Measurements from ENCODE around the gene CDH11. TPM values are rescaled to one million over a fixed set of nuclear protein-coding genes. Genes with fewer than 3 reads are reported as not detected.

Gene CDH11
- total RNA-seq, 1 donor from 2014 or later, result 22.9 TPM

DNA sequence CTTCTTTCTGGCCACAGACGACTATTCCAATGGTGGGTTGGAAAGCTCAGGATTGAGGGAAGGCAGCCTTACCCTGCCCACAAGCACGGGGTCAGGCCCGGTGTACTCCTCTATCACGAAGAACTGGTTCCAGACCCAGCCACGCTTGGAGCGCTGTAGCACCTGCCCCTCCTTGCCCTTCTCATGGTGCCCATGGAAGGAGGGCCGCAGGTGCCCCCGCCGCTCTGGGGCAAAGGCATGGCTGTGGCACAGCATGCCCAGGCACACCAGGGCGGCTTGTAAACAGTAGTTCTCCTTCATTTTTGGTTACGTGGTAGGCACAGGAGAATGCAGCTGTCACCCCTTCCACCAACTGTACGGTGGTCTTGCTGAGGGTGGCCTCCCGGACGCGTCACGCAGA is 117.3 kb downstream of the CDH11 start:
- TF ChIP-seq, protein P1, sequence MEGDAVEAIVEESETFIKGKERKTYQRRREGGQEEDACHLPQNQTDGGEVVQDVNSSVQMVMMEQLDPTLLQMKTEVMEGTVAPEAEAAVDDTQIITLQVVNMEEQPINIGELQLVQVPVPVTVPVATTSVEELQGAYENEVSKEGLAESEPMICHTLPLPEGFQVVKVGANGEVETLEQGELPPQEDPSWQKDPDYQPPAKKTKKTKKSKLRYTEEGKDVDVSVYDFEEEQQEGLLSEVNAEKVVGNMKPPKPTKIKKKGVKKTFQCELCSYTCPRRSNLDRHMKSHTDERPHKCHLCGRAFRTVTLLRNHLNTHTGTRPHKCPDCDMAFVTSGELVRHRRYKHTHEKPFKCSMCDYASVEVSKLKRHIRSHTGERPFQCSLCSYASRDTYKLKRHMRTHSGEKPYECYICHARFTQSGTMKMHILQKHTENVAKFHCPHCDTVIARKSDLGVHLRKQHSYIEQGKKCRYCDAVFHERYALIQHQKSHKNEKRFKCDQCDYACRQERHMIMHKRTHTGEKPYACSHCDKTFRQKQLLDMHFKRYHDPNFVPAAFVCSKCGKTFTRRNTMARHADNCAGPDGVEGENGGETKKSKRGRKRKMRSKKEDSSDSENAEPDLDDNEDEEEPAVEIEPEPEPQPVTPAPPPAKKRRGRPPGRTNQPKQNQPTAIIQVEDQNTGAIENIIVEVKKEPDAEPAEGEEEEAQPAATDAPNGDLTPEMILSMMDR (conservative IDR thresholded peaks at IDR 0.05; ENCODE audit: low read depth, low read length), result no peak
- no peak overlapping the region for H3K4me3 ChIP-seq (ENCODE audit: low read depth, low read length)
- no peak for DNase-seq (ENCODE audit: low read depth)

DNA sequence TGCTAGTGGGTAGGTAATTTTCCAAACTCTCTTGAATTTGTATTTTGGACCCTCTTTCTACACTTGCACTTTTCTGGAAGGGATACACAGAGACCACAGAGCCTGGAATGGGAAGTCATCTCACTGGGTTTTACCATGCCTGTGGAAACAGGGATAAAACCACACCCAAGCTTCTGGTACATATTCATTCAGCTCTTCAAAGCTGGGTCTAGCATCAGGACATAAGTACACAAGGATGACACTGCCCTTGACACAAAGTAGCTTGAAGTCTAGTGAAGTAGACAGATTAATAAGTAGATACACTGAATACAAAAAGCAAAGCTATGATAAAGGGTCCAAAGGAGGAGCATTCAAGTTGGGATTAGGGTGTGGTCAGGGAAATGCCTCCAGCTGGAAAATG is 118.2 kb downstream of the CDH11 start:
- TF ChIP-seq, protein P1 (conservative IDR thresholded peaks at IDR 0.05; ENCODE audit: low read depth, low read length), result no peak
- no peak overlapping the region for H3K4me3 ChIP-seq (ENCODE audit: low read depth, low read length)
- DNase-seq (ENCODE audit: low read depth), result no peak

DNA sequence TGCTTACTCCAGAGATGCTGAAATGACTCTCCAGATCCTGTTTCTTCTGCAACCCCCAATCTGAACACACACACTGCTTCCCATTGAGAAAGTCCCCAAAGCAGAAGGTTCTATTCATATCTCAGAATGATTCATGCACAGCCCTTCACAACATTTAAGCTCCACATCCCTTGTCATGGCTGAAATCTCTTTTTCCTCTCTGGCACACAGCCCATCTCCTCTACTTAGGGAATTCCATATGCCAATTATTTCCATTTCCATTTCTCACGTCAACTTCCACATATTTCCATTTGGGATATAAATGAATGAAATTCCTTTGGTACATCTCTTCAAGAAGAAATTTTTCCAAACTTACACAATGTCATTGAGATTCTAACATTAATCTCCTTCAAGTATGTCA is 119.6 kb downstream of the CDH11 start:
- H3K4me3 ChIP-seq (ENCODE audit: low read depth, low read length), result no peak overlapping the region
- TF ChIP-seq, protein P1 (conservative IDR thresholded peaks at IDR 0.05; ENCODE audit: low read depth, low read length), result no peak
- DNase-seq (ENCODE audit: low read depth), result no peak

DNA sequence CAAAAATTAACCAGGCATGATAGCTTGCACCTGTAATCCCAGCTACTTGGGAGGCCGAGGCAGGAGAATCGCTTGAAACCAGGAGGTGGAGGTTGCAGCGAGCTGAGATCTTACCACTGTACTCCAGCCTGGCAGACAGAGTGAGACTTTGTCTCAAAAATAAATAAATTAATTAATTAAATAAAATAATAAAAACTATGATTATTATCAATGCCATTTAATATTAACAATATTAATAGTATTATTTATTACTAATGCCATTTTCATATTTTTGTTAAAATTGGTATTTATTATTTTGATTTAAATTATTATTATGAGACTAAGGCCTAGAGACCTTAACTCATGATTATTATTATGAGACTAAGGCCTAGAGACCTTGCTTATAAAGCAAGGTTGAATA is 121.2 kb downstream of the CDH11 start:
- H3K4me3 ChIP-seq (ENCODE audit: low read depth, low read length), result no peak overlapping the region
- TF ChIP-seq, protein P1 (conservative IDR thresholded peaks at IDR 0.05; ENCODE audit: low read depth, low read length), result no peak
- no peak for DNase-seq (ENCODE audit: low read depth)

DNA sequence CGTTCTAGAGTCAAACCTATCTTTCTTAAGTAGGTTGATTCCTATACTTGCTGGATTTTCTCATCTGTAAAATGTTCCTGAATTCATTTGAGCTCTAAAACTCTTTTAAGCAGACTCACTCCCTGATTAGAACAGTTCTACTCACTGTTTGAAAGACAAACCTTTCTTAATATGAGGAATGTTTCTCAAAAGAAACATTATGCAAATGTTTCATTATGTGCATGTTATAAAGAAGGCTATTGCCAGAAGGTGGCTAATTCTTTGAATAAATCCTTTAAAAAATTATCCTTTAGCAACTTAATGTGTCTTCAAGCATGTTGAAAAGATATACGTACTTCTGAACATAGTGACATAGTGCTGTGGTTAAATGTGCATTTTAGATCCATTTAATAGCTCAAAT is 124.1 kb downstream of the CDH11 start:
- H3K4me3 ChIP-seq (ENCODE audit: low read depth, low read length), result no peak overlapping the region
- TF ChIP-seq, protein P1 (conservative IDR thresholded peaks at IDR 0.05; ENCODE audit: low read depth, low read length), result no peak
- DNase-seq (ENCODE audit: low read depth), result no peak

DNA sequence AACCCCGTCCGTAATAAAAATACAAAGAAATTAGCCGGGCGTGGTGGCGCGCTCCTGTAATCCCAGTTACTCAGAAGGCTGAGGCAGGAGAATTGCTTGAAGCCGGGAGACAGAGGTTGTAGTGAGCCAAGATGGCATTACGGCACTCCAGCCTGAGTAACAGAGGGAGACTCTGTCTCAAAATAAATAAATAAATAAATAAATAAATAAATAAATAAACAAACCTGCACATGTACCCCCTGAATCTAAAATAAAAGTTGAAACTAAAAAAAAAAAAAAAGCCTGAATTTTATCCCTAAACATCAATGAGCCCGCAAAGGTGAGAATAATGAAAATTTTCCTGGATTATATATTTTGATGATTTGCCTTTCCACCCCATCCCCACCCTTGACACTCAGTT is 124.7 kb downstream of the CDH11 start:
- DNase-seq (ENCODE audit: low read depth), result no peak
- TF ChIP-seq, protein P1 (conservative IDR thresholded peaks at IDR 0.05; ENCODE audit: low read depth, low read length), result no peak
- H3K4me3 ChIP-seq (ENCODE audit: low read depth, low read length), result no peak overlapping the region

DNA sequence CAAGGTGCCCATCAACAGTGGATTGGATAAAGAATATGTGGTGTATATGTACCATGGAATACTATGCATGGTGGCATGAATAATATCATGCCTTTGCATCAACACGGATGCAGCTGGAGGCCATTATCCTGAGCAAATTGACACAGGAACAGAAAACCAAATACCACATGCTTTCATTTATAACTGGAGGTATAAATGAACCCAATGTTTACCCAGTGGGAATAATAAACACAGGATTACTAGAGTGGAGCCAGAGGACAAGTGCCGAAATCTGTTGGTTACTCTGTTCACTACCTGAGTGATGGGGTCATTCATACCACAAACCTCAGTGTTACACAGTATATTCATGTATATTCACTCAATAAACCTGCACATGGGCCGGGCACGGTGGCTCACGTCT is 125.2 kb downstream of the CDH11 start:
- no peak for DNase-seq (ENCODE audit: low read depth)
- TF ChIP-seq, protein P1 (conservative IDR thresholded peaks at IDR 0.05; ENCODE audit: low read depth, low read length), result no peak
- H3K4me3 ChIP-seq (ENCODE audit: low read depth, low read length), result no peak overlapping the region

Measured in epithelial cell of proximal tubule (primary cell).